ENCODE data around the gene CBARP.

DNA sequence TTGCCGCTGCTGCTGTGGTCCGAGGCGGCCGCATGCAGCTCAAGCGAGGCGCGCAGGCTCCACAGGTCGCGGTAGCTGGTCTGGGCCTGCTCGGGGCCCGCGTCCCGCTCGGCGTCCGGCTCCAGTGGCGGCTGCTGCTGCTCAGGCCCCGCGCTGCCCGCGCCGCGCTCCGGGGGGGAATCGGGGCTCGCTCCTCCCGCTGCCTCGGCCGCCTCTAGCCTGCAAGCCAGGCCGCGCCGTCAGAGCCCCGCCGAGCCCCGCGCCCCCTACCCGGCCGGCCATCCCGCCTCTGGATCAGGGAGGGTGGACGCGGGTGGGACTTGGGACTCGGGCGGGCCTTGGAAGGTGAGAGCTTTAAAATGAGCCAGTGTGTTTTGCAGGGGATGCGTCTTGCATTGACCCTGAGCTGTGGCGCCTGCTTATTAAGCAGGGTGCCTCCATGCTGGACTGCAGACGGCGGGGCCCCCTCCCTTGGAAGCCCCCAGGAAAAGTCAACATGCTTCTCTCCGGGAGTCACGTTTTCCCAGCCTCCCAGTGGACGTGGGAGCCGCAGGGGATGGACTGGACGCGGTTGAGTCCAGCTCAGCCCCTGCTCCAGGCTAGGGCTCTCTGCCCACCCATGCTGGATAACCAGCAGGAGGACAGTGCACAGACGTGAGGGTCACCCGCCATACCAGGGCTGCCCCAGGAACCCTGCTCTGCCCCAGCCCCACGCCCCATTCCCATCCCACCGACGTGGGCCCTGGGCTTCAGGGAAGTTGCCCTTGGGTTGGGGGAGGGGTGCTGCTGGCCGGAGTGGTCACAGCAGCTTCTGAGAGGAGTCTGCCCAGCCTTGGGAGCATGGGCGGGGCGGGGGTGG, 7.7 kb downstream of the CBARP start:
- TF ChIP-seq CTCF (IDR thresholded peaks at IDR 0.05) (no peak), POLR2A (IDR thresholded peaks at IDR 0.05) (no peak)
